CMK (cell line): Measurements from ENCODE around the gene KCNQ1OT1.

Experiments
- DNase-seq: peaks from one replicate; pipeline ENCODE4 v3.0.0-alpha.2; 2010; ENCODE audit warnings: low read depth

Gene KCNQ1OT1

DNA sequence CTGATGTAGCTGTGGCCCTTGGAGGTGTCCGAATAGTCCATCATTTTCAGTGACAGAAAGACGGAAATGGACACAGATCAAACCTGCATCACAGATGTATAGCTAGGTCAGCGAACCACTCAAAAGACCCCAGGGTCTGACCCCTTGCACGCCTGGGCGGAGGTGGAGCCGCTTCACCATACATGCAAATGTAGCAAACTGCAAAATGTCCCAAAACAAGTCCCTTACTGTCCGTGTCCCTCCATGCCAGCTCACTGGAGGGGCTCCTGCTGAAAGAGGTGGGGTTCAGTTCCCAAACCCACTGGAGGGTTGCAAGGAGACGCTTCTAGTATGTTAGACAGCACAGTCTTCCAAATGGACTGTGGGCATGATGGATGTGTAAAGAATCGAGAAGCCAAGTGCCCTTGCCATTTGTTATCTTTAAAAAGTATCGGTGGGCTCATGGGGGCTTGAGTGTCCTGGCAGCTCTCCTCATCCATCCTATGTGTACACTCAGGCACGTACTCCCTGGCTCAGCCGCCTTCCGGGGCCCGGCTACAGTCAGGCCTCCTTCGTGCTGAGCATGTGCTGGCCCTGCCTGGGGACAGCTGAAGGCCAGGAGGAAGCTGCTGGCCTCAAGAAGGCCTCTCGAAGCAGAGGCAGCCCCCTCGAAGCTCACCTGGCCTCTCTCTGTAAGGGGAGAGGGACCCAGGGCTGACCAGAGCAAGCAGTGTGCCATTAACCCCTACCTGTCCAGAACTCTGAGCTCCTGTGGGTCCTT is 20.2 kb upstream of the KCNQ1OT1 start:
- DNase-seq = no peak

DNA sequence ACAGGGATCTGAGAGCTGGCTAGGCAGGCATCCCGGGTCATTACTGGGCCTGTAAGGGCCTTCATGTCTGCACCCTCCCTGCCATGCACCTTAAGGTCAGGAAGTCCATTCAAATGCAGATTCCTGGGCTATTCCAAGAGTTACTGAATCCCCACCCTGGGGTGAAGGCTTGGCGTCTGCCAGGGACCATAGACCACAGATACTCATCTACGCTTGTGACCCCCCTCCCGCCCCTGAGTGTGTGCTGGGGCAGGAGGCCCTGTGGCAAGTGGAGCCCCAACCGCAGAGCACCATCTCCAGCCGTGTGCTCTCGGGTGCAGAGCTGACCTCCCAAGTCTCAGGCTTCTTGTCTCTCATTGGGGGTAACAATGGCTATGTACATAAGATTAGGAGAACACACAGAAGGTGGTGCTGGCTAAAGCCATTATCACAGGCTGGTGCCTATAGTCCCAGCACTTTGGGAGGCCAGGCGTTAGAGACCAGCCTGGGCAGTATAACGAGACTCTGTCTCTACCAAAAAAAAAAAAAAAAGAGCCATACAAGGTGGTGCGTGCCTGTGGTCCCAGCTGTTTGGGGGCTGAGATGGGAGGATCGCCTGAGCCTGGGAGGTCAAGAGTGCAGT is 19.1 kb upstream of the KCNQ1OT1 start:
- no peak for DNase-seq

DNA sequence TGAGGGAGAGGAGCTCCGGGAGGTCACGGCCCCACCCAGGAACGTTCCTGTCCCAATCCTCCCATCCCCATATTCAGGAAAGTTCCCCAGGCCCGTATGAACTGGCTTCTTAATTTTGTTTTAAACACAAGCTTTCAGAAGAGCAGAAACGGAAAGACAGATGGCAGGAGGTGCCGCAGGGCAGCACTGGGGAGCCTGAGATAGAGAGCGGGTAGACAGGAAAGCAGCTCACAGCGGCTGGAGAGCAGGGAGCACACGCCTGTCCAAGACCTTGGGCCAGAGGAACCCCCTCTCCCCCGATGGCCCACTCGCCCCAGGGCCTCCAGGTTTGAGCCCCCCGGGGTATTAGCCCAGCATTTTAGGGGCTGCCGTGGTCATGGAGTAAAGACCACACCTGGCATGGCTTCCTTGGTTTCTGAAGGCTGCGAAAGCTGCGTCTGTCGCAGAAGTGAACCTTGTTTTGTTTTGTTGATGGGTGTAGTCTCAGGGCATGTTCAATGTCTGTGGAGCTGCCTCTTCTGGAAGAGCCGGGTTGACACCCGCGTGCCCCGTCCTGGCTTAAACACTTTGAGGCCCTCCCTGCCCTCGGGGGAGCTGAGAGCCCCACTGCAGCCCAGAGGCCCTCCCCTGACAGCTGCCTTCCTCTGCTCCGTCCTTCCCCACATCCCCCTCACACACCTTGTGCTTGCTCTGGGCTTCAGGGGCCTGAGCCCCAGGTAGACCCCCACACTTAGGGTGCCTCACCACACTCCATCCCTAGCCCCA is 17.9 kb upstream of the KCNQ1OT1 start:
- no peak for DNase-seq

DNA sequence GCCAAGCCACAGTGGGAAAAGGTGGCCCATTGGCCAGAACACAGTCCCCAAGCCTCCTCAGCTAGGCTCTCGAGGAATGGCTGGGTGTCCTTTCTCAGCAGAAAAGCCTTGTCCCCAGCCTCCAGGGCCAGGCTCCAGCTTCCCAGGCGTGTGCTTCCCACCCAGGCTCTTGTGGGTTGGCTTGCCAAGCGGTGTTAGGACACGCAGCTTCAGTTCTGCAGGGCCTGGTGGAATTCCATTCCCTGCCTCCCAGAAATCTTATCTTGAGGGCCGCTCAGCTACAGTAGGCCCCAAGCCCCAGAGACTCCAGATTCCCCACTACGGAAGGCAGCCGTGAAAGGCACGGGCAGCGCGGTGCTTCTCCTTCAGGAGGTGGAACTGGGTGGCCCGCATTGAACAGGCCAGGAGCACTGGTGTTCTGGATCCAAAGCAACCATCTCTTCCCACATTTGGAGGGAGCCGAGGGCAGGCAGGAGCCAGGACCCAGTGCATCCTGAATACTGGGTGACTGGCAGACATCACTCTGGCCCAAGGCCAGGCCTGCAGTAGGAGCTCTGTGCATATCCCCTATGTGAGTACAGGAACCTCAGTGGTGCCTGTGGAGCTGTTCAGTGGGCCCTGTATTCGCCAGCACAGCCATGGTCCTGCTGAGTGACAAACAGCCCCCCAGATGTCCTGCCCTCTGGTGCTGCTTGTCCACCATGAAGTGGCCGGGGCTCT is 16.7 kb upstream of the KCNQ1OT1 start:
- no peak for DNase-seq

DNA sequence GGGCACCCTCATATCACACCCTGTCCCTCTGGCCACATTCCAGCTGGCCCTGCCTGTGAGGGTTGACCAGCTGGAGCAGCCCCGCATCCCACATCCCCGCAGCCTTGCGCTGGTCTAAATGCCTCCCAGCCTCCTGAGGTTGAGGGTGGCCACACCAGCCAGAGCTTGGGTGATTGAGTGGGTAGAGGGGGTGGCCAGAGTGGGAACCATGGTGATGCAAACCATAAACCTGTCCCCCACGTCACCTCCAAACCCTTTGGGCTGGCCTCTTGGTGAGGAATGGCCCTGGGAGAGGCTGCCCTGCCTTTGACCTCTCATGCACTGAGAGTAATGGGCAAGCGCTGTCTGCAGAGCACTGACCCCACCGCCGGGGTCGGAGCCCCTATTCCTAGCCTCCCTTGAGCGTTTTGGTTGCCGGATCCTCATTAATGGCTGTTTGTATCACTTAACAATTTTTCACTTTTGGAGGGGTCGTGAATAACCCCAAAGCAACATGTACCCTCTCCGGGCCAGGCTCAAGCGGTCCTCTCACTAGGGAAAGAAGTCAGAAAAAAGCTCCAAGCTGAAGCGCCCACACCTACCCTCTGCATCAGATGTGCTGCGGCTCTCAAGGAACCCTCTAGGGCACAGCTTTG is 16.0 kb upstream of the KCNQ1OT1 start:
- DNase-seq = no peak

DNA sequence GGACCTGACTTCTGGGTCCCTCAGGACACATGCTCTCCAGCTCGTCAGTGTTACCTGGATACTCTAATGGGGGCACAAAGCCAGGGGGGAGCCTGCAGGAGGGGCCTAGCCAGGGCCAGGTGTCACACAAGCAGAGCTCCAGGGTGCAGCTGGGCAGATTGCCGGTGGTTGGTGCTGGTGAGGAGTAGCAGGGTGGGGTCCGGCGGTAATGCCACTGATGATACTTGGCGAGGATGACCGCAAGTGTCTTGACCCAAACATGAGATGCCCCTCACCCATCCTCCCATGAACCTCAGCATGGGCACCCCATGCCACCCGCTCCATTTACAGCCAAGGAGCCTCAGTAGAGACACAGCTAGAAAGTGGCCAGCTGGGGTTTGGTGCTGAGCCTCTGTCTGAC is 15.1 kb upstream of the KCNQ1OT1 start:
- DNase-seq = no peak

DNA sequence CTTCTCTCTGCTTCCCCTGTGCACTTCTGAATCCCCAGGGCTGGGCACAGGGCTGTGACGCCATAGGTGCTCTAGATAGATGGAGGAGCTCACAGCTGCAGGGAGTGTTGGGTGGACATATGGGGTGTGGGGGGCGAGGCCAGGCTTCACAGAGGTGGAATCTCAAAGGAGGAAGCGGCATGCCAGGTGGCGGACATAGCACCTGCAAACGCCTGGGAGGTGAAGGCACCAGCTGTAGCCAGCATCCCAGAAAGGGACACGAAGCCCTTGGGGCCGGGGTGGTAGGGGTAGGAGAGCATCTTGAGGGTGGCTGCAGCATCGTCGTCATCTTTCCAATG is 14.6 kb upstream of the KCNQ1OT1 start:
- no peak for DNase-seq

DNA sequence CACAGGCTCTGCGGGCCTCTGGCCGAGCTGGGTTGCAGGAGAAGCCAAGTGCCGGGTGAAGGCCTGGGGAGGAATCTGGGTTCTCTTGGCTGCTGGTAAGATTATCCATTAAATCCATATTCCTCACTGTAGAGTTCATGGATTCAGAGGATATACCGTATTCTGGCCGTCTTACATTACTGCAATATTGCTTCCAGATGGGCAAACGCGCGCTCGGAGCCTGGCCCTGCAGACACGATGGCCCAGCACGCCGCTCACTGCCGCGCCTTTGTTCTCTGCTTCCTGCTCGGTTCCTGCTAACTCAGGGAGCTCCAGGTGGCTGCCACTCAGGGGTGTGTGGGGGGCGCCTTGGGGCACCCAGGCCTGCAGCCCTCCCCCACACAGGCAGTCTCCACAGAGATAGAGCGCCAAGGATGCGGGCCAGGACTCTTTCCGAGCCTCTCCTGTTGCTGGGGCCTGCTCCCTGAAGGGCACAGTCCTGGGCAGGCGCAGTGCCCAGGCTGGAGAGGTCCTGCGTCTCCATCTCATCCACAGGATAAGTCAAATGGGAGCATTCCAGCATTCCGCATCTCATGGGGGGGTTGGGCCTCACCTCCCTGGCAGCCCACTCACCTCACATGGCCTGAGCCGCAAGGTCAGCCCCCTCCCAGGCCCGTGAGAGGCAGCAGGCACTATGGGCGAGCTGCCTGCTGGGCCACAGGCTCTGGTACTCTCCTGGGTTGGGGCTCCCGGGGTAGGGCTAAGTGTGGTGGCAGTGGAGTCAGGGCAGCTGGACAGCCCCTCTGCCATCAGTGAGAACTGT is 14.1 kb upstream of the KCNQ1OT1 start:
- no peak for DNase-seq

DNA sequence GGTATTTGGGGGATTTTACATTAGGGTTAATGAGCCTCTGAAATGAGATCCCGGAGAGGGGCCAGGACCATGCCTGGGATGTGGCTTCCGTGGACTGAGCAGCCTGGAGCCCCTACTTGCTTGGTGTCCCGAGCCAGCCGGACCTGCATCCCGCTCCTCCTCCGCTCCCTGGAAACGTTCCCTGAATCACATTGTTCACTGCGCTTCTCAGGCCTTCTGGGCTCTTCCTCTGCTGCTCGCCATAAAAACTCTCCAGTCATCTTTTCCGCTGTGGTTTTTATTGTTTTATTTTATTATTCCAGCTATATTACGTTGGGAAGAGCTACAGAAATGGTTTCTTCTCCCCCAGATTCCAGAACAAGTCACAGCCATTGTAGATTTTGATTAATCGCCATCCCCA is 13.3 kb upstream of the KCNQ1OT1 start:
- DNase-seq = no peak

DNA sequence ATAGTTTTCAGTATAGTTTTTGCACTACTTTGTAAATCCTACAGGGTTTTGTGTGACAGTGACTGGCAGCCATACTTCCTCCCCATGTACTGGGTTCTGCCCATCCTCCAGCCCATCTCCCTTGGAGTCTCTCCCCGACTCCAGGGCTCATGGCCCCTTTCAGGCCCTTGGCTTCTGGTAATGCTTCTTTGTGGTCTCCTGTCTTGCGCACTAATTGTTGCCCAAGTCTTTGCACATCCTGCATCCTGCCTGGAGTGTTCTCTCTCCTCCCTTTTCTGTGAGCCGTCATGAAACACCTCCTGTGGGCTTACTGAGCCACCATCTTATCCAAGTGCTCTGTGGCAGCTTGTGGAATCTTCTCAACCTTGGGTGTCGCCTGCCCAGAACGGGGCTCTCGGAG is 11.4 kb upstream of the KCNQ1OT1 start:
- no peak for DNase-seq

DNA sequence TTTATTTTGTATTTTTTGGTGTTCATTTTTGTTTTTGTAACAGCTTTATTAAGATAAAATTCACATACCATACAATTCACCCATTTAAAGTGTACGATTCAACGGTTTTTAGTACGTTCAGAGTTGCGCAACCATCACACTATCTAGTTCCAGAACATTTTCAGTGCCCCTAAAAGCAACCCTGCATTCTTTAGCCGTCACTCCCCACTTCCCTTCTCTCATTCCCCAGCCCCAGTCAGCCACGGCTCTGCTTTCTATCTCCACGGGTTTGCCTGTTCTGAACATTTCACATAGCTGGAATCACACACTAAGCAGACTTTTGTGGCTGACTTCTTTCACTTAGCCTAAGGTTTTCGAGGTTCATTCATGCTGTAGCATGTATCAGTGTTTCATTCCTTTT is 9.6 kb upstream of the KCNQ1OT1 start:
- no peak for DNase-seq

DNA sequence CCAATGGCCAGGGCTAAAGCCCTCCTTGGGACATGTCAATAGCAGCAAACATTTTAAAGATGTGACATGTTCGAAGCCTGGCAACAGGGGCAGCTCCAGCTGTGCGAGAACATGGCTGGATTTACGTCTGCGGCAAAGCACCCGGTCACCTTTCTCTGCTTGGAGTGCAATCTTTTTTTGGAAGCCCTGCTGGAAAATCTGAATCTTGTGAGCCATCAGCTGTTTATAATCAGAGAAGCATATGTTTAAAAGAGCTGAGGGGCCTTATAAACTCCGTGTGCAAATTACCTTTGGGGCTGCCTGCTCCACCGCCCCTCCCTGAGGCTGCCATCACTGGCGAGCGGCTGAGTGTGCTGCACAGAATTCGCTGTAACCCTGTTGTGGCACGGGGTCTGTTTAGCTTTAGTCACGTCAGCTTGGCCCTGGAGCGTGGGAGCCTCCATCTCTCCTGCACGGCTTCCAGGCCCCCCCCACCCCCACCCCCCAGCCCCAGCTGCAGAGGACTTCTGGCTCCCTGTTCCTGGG is 9.0 kb upstream of the KCNQ1OT1 start:
- DNase-seq = no peak

DNA sequence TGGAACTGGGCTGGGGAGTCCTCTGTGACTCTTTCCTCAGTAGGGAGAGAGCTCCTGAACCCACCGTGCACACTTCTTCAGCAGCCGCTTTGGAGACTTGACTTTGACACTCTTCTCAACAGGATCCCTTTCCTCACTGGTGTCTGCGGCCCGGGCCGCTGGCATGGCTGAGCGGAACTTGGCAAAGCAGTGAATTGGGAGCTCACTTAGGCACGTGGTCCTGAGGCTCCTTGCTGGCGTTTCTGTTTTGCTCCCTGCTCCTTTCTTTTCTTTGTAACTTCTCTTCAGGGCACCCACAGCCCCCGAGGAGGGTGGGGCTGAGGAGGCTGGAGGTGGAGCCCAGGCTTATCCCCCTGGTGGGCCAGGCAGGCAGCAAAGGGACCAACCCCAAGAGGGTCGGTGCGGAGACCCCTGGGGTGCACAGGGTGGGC is 8.4 kb upstream of the KCNQ1OT1 start:
- no peak for DNase-seq

DNA sequence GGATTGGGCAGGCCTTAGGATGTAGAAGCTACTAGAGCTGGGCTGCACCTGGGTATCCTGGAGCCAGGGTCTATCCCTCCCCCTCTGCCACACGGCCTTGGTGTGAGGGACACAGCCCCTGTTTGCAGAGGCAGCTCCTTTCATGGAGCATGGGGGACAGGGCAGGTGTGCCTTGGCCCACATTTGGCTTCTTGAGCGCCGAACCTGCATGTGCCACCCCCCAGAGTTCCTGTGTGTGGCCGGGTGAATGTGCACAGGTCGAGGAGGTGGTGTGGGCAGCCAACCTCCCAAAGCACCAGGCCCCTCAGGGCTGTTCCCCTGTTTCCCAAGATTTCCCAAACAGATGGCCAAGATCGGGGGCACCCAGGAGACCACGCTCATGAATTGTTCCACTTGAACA is 7.9 kb upstream of the KCNQ1OT1 start:
- no peak for DNase-seq

DNA sequence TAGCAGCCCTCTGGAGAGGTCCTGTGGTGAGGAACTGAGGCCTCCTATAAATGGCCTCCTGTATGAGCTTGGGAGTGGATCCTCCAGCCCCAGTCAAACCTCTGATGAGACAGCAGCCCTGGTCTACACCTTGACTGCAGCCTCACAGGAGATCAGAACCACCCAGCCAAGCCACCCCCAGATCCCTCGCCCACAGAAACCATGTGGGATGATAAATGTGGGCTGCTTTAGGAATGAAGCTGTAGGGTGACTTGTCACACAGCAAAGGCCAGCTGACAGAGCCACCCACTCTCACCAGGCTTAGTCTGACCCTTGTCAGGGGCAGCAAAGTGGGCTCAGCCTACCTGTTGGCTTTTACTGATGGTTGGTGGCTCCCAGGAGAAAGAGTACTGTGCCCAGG is 6.5 kb upstream of the KCNQ1OT1 start:
- no peak for DNase-seq

DNA sequence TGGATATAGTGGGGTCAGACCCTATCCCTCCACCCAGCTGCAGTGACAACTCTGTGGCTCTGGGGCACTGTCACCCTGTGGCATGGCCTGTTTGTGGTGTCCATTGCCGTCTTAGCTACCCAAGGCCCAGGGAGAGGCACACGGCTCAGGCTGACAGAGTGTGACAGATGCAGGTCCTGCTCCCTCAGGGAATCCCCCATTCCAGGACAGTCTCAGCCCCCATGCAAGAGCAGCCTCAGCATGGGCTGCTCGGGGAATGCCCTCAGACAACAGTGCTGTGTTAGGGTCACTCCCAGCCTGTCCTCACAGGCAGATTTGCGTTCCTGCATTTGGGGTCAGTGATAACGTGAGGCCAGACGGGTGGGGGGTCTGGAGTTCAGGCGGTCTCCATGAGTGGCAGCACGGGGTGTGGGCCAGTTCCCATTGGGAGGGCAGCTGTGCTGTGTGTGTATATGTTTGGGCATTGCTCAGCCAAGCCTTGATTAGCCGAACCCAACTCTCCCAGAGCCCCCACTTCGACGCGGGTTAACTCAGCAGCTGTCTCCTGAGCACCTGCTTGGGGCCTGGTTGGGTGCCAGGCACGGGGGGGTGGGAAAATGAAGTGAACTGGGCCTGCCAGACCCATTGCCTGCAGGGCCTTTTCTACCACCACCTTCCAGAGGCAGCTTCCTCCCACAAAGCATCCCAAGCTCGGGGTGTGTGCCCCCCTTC is 5.3 kb upstream of the KCNQ1OT1 start:
- DNase-seq = no peak

DNA sequence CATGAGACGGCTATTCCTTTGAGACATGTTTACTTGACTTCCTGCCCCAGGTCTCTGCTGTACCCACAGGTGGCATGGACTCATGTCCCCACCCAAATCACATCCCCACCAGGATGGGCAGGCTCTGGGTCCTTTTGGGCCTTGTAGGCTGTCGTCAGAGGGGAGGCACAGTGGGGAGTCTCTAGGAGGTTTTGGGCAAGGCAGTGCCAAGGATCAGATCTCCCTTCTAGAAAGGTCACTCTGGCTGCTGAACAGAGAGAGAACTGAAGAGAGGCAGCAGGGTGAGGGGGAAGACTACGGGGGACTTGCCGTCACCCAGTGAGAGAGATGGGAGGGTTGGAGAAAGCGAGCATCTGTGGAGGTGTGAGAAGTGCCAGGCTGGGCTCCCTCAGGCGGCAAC is 4.6 kb upstream of the KCNQ1OT1 start:
- DNase-seq = no peak

DNA sequence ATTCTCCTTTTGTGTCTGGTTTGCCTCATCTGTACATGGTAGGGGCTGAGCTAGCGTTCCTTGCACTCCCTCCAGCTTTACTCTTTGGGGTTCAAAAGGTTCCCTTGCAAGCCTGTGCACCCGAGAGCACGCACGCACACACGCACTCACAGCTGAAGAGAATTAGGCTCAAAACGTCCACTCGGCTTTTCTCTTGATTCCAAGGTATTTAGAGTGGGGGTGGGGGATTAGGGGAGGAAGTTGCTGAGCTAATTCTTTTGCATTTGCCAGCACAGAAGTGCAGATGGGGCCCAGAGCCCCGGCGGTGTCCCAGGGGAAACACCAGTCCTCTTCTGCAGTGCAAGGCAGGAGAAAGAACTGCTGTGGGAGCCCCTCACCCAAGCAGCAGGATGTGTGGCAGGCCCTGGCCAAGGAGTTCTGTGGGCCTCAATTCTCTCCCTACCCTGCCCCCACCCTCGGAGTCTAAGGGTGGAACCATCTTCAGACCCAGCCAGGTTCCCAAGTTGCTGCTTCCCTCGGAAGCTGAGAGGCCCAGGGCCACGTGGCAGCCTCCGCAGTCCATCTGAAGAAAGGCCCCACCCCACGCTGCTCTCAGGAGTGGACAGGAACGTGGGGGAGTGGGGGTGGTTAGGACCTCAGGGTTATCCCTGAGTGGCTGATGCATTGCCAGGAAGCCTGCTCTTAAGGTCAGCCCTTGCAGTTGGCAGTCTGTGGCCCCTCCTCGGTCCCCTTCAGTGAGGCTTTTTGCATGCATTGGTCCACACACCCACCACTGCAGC is 3.8 kb upstream of the KCNQ1OT1 start:
- no peak for DNase-seq

DNA sequence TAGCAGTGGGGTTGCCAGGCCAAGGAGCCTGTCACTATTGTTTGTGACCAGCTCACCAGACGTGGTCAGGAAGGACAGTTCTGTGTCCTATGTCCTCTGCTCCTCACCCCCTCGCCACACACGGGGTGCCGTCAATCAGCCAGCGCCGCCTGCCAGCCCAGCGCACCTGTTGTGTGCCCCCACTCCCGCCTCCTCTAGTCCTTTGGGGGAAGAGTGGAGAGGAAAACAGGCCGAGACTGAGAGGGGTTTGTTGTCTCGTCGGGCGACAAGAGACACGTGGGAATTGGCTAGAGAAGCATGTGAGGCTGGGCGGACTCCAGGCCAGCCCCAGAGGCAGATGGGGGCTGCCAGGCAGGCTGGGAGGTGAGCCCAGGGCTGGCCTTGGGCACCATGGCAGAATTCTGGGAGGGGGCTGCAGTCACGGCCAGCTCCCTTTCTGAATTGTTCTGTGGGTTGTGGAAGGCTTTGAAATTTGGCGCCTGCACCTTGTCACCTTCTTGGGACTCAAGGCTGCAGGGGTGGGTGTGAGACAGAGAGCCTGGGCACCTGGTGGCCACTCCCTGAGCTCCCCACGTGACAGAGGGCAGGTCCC is 3.1 kb upstream of the KCNQ1OT1 start:
- no peak for DNase-seq
